Measurements from ENCODE around the gene KIF16B. TPM values are rescaled to one million over a fixed set of nuclear protein-coding genes. Genes with fewer than 3 reads are reported as not detected.

KIF16B gene
- polyA plus RNA-seq, 1 experiment, result 10.2 TPM

DNA sequence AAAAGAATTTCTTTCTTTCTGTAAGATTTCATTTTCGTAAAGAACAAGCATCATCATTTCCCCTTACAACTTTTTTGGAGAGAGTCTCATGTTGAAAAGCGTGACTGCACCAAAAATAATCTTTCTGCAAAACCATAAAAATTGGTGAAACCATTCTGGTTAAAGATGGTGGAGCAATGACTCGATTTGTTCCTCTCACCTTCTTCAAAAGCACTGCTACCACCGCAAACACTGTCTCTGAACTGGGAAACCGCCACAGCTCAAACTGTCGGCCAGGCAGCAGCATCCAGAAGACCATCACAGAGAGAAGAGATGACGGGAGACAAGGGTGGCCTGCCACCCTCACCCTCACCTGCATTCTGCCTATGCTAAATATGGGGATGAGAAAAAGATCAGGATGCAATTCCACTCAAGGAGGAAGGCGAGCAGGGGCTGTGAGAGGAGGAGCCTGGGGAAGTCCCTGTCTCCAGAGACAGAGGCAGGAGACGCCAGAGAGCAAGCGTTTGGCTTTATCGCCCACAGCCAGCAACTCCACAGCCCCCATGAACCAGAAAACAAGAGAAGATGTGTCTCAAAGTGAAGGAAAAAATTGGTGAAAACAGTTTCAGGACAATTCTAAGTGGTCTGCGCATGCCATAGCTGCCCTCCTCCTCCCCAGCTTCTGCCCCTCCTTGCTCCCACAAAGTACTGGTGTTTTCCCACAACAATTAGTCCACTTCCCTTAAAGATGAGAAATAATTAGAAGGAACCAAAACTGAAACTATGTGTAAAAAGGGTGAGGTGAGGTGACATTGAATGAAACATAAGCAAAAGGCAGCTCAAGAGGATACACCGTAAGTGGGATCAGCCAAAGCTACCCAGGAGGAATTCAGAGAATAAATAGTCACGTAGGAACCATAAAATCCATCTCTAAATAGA is 255.5 kb downstream of the KIF16B start:
- CTCF ChIA-PET, result no interaction called here
- TF ChIP-seq, protein P1, sequence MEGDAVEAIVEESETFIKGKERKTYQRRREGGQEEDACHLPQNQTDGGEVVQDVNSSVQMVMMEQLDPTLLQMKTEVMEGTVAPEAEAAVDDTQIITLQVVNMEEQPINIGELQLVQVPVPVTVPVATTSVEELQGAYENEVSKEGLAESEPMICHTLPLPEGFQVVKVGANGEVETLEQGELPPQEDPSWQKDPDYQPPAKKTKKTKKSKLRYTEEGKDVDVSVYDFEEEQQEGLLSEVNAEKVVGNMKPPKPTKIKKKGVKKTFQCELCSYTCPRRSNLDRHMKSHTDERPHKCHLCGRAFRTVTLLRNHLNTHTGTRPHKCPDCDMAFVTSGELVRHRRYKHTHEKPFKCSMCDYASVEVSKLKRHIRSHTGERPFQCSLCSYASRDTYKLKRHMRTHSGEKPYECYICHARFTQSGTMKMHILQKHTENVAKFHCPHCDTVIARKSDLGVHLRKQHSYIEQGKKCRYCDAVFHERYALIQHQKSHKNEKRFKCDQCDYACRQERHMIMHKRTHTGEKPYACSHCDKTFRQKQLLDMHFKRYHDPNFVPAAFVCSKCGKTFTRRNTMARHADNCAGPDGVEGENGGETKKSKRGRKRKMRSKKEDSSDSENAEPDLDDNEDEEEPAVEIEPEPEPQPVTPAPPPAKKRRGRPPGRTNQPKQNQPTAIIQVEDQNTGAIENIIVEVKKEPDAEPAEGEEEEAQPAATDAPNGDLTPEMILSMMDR (IDR thresholded peaks at IDR 0.05; ENCODE audit: low read depth, low read length), result no peak
- no peak overlapping the region for H3K27ac ChIP-seq (ENCODE audit: low read depth, low read length)
- H3K27me3 ChIP-seq (ENCODE audit: control insufficient read depth, insufficient read depth, low read length), result no peaks in the 10 kb centered on the region
- no peak overlapping the region for H3K4me3 ChIP-seq (ENCODE audit: low read depth, low read length)
- H3K9me3 ChIP-seq (ENCODE audit: control insufficient read depth, insufficient read depth, low read length), result no peaks in the 10 kb centered on the region
- POLR2A ChIA-PET, result no interaction called here
- DNase-seq (ENCODE audit: low read depth, low spot score), result no peak

DNA sequence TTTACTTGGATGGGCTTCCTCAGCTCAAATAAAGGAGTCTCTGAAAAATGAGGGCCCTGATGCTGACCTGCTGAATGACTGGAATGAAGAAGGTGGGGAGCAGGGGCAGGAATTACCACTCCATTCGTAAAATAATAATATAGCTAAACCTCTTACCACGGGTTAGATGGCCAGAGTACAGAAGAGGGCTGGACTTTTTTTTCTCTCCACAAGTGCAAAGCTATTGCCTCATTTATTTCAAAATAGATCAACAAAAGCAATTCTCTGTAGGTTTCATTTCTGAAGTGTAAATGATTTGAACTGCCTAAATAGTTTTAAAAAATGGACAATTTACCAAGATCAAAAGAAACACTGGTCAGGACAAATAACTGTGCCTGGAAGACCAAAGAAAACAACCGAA is 256.7 kb downstream of the KIF16B start:
- no peaks in the 10 kb centered on the region for H3K27me3 ChIP-seq (ENCODE audit: control insufficient read depth, insufficient read depth, low read length)
- no peak for DNase-seq (ENCODE audit: low read depth, low spot score)
- ChIA-PET CTCF (interaction anchor here (0.7 to 0.9 kb wide), 2 partner anchors 12 to 50 kb away, joined by 3 to 9 read pairs; no protein-coding TSS in a partner anchor), POLR2A (no interaction called here)
- TF ChIP-seq, protein P1 (IDR thresholded peaks at IDR 0.05; ENCODE audit: low read depth, low read length), result no peak
- H3K9me3 ChIP-seq (ENCODE audit: control insufficient read depth, insufficient read depth, low read length), result no peaks in the 10 kb centered on the region
- H3K27ac ChIP-seq (ENCODE audit: low read depth, low read length), result no peak overlapping the region
- no peak overlapping the region for H3K4me3 ChIP-seq (ENCODE audit: low read depth, low read length)

DNA sequence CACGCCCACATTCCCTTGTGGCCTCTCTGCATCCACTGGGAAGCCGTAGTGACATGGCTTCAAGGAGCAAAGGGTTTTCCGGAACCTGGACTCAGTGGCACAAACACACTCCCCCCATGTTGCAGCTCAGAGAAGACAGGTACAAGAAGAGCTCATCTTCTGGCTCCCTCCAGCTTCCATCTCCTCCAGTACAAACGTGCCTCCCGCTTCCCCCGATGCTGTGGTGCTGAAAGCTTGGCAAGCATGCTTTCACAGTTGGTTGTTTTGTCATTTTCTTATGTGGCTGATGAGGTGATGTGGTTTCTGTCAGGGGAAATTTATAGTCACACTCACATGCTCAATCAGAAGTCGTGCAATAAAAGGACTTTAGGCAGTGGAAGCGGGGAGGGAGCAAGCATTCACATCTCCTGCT is 258.5 kb downstream of the KIF16B start:
- CTCF ChIA-PET, result no interaction called here
- no peaks in the 10 kb centered on the region for H3K27me3 ChIP-seq (ENCODE audit: control insufficient read depth, insufficient read depth, low read length)
- TF ChIP-seq, protein P1 (IDR thresholded peaks at IDR 0.05; ENCODE audit: low read depth, low read length), result no peak
- DNase-seq (ENCODE audit: low read depth, low spot score), result no peak
- no peak overlapping the region for H3K4me3 ChIP-seq (ENCODE audit: low read depth, low read length)
- H3K9me3 ChIP-seq (ENCODE audit: control insufficient read depth, insufficient read depth, low read length), result no peaks in the 10 kb centered on the region
- H3K27ac ChIP-seq (ENCODE audit: low read depth, low read length), result no peak overlapping the region
- POLR2A ChIA-PET, result no interaction called here

DNA sequence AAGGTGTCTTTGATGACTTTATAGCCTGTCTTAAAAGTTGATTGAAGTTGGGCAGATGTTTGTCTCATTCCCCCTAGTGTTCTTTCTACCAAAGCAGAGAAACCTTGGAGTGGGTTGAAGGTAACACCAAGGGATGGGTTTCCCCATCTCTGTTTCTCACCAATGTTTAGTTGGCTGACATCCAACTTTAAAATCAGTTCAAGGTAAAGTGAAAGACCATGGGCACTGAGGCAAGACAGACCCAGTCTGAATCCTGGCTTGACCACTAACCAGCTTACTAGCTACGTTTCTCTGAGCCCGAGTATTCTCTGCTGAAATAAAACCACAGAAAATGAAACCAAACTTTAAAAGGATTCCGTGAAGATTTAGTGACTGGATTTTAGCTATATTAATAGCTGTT is 258.9 kb downstream of the KIF16B start:
- TF ChIP-seq, protein P1 (IDR thresholded peaks at IDR 0.05; ENCODE audit: low read depth, low read length), result no peak
- H3K27me3 ChIP-seq (ENCODE audit: control insufficient read depth, insufficient read depth, low read length), result no peaks in the 10 kb centered on the region
- no peaks in the 10 kb centered on the region for H3K9me3 ChIP-seq (ENCODE audit: control insufficient read depth, insufficient read depth, low read length)
- H3K4me3 ChIP-seq (ENCODE audit: low read depth, low read length), result no peak overlapping the region
- no peak for DNase-seq (ENCODE audit: low read depth, low spot score)
- POLR2A ChIA-PET, result no interaction called here
- H3K27ac ChIP-seq (ENCODE audit: low read depth, low read length), result no peak overlapping the region
- CTCF ChIA-PET, result no interaction called here

DNA sequence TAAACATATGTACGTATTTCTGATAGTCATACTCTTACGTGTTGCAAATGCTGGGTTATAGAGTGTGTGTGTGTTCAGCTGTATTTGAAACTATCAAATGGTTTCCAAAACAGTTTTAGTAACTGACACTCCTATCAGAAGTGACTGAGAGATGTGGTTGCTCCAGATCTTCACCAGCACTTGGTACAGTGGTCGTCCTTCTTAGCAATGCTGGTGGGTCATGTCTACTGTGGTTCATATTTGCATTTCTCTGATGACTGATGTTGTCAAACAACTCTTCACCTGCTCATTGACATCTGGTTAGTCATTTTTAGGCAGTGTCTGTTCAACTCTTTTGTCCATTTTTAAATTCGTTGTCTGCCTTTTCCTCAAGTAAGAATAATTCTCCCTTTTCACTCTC is 259.3 kb downstream of the KIF16B start:
- TF ChIP-seq, protein P1 (IDR thresholded peaks at IDR 0.05; ENCODE audit: low read depth, low read length), result no peak
- ChIA-PET CTCF (no interaction called here), POLR2A (no interaction called here)
- no peak overlapping the region for H3K27ac ChIP-seq (ENCODE audit: low read depth, low read length)
- DNase-seq (ENCODE audit: low read depth, low spot score), result no peak
- H3K27me3 ChIP-seq (ENCODE audit: control insufficient read depth, insufficient read depth, low read length), result no peaks in the 10 kb centered on the region
- H3K4me3 ChIP-seq (ENCODE audit: low read depth, low read length), result no peak overlapping the region
- H3K9me3 ChIP-seq (ENCODE audit: control insufficient read depth, insufficient read depth, low read length), result no peaks in the 10 kb centered on the region

All from AG04450 (cell line).